Testis (tissue), 2 donors: ENCODE measurements around the gene SLC35B1.

Experiments
- POLR2A ChIP-seq: fragments of 450-650 bp; IDR thresholded peaks from one replicate; pipeline ENCODE4 v1.6.1; 2017; ENCODE audit warnings: antibody characterized with exemption, mild to moderate bottlenecking, moderate library complexity
- TF ChIP-seq, protein P1 (sequence below), 3 experiments: fragments of 450-650 bp in 2 of 3; fragments of 200-600 bp in 1 of 3; sonication (generic) in 1 of 3; IDR thresholded peaks; one replicate each; pipeline ENCODE4 v1.5.1; 2016 to 2019; ENCODE audit warnings: antibody characterized with exemption in 3 of 3, mild to moderate bottlenecking in 2 of 3, moderate library complexity in 1 of 3

DNA sequence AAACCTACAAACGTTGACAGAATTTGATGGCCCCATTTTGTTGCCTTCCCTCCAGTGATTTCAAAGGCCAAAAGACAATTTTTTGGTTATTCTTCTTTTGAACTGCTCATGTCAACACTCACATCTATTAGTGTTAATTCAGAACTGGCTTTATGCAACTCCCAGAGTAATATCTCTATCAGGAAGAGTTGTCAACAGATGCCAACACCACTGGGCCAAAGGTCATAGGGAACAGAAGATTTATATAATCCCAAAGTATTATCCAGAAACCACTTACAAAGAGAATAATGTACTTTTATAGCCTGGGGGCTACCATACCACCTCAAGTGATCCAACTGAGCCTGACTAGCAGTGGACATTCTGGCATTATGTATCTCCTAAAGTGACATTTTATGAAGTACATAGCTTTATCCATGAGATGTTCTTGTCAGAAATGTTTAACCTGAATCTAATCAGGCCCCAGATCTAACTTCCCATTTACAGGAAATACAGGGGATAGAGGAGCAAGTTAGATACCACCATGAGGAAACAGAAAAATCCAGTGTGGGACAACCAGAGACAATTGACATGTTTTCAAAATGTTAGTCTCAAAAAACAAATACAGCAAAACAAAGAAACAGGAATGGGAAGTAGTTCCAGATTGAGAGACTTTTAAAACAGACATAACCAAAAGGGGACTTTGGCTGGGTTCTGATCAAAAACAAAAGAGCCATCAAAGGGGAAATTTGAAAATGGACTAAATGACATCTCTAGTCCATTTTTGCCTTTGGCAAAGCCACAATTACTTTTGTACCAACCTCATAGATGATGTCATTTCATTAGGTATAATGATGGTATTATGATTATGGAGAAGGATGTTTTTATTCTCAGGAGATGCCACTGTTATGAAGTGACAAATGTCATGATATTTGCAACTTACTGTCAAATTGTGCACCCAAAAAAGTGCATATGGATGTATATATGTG, 37.7 kb upstream of the SLC35B1 start:
- TF ChIP-seq, protein P1, sequence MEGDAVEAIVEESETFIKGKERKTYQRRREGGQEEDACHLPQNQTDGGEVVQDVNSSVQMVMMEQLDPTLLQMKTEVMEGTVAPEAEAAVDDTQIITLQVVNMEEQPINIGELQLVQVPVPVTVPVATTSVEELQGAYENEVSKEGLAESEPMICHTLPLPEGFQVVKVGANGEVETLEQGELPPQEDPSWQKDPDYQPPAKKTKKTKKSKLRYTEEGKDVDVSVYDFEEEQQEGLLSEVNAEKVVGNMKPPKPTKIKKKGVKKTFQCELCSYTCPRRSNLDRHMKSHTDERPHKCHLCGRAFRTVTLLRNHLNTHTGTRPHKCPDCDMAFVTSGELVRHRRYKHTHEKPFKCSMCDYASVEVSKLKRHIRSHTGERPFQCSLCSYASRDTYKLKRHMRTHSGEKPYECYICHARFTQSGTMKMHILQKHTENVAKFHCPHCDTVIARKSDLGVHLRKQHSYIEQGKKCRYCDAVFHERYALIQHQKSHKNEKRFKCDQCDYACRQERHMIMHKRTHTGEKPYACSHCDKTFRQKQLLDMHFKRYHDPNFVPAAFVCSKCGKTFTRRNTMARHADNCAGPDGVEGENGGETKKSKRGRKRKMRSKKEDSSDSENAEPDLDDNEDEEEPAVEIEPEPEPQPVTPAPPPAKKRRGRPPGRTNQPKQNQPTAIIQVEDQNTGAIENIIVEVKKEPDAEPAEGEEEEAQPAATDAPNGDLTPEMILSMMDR (IDR thresholded peaks at IDR 0.05), result no peak
- no peak for TF ChIP-seq POLR2A
